Heart left ventricle (tissue), 13 donors: ENCODE data around the gene MCTP1.

Experiments used
- POLR2A ChIP-seq, 2 donors: fragments of 450-650 bp; IDR thresholded peaks; one replicate each; pipeline ENCODE4 v1.6.1; 2017; ENCODE audit warnings: antibody characterized with exemption in 2 of 2, mild to moderate bottlenecking in 2 of 2, moderate library complexity in 2 of 2
- TF ChIP-seq, protein P1 (sequence below), 12 donors: fragments of 200-600 bp; sonication (generic) in 4 of 12; IDR thresholded peaks; one replicate each; pipeline versions ENCODE4 v1.5.0 to v1.8.0; 2018 to 2022; ENCODE audit warnings: antibody characterized with exemption in 12 of 12, mild to moderate bottlenecking in 5 of 12
- donor health status: ischemic (EF 13 %, LVEDD 7.1; RV severe dilation, severe dysfunction).
- donor health status: DM: no; HTN: yes; CAD: no.
- donor health status: DM: no; HTN: no; CAD: no.
- donor health status: ischemic (EF 25% LVEDD 6.9; RV normal size, moderate dysfunction).
- donor health status: ischemic (EF 25% LVEDD 5.7; RV mildly dilated, moderate dysfunction).
- donor health status: ischemic (EF 35%, LVEDD 5.7; RV mildly dilated, moderate dysfunction).
- donor health status: nonischemic (EF 11% LVEDD 7.7; RV severe dilation, severe dysfunction).
- donor health status: DM: yes; HTN: yes; CAD: no.
- donor health status: PGD.
- donor health status: ischemic (EF 29% LVEDD 5.4; RV normal size, mild dysfunction).
- donor health status: nonischemic (EF 23%, LVEDD 6.1; RV moderate dilation, normal function).

DNA sequence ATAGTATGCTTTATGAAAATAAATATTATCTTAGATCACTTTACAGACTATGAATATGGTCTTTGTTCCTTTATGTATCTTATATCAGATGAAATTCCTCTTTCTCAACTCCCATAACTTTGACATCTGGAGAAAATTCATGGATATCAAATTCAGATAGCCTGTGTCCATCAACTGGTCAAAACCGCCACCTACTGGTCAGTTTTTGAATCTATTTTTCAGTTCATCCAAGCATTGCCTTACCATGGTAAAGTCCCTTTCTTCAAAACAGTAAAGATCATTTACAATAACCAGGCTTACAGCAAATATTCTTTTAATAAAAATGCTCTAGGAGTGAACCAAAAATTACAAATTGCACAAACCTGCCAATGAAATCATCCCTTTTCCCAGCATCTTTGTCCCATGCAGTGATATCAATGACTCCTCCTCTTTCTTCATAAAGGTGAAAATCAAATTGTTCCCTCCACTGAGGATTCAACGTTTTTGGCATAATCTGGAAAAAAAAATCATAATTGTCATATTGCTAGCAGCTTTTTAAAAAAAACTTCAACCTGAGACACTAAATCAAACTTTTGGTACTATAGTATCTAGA lies 375.9 kb downstream of the MCTP1 start:
- TF ChIP-seq, protein P1, sequence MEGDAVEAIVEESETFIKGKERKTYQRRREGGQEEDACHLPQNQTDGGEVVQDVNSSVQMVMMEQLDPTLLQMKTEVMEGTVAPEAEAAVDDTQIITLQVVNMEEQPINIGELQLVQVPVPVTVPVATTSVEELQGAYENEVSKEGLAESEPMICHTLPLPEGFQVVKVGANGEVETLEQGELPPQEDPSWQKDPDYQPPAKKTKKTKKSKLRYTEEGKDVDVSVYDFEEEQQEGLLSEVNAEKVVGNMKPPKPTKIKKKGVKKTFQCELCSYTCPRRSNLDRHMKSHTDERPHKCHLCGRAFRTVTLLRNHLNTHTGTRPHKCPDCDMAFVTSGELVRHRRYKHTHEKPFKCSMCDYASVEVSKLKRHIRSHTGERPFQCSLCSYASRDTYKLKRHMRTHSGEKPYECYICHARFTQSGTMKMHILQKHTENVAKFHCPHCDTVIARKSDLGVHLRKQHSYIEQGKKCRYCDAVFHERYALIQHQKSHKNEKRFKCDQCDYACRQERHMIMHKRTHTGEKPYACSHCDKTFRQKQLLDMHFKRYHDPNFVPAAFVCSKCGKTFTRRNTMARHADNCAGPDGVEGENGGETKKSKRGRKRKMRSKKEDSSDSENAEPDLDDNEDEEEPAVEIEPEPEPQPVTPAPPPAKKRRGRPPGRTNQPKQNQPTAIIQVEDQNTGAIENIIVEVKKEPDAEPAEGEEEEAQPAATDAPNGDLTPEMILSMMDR (IDR thresholded peaks at IDR 0.05): peak; percentile 30 to 68 (median 46)
- TF ChIP-seq POLR2A (IDR thresholded peaks at IDR 0.05): no peak
